Measurements from ENCODE around the gene RAB10. TPM values are rescaled to one million over a fixed set of nuclear protein-coding genes. Genes with fewer than 3 reads are reported as not detected.

The RAB10 gene
- total RNA-seq, 2 experiments from 2014 or later, result 88.0 to 89.7 TPM

DNA sequence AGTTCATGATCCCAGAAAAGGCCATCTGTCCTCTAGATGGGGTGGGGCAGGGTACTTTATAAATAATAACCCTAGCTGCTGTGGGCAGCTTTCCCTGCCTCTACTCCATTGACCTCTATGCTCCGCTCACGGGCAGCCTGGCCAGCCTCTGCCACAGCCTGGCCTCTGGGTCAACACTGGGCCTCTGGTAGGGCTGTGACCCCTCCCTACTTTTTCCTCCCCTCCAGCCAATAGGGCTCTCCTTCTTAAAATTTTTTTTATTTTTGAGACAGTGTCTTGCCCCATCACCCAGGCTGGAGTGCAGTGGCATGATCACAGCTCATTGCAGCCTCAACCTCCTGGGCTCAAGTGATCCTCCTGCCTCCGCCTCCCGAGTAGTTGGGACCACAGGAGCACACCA, 134.9 kb downstream of the RAB10 start:
- H3K9me3 Mint-ChIP-seq, result no peaks in the 10 kb centered on the region
- peaks cover 1% of the 10 kb centered on the region for H3K36me3 Mint-ChIP-seq
- DNase-seq, result no peak
- POLR2A ChIA-PET, result interaction anchor here (0.9 kb wide), 1 partner anchor 16 kb away, joined by 3 read pairs; no protein-coding TSS in a partner anchor
- H3K4me1 Mint-ChIP-seq, result peaks cover 7% of the 10 kb centered on the region
- no peak overlapping the region for H3K27ac Mint-ChIP-seq
- no peak overlapping the region for H3K4me3 Mint-ChIP-seq
- ATAC-seq (ENCODE audit: low read depth), result no peak
- peaks cover 31% of the 10 kb centered on the region for H3K27me3 Mint-ChIP-seq

DNA sequence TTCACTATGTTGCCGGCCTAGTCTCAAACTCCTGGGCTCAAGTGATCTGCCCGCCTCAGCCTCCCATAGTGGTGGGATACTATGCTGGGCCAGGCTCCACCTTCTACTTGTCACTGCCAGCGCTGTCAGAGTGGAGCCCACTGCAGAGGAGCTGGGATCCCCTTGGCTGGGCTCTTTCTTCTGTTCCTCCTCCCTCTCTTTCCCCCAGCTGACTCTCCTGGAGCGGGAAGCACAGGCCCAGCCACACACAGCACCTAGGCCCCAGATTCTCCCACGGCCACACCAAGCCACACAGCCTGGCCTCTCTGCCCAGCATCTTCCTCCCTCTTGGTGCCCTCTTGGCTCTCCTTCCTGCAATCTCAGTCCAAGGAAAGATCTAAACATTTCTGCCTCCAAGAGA, 135.3 kb downstream of the RAB10 start:
- no peak overlapping the region for H3K4me3 Mint-ChIP-seq
- POLR2A ChIA-PET, result interaction anchor here (0.9 kb wide), 1 partner anchor 16 kb away, joined by 3 read pairs; no protein-coding TSS in a partner anchor
- H3K27me3 Mint-ChIP-seq, result peaks cover 31% of the 10 kb centered on the region

DNA sequence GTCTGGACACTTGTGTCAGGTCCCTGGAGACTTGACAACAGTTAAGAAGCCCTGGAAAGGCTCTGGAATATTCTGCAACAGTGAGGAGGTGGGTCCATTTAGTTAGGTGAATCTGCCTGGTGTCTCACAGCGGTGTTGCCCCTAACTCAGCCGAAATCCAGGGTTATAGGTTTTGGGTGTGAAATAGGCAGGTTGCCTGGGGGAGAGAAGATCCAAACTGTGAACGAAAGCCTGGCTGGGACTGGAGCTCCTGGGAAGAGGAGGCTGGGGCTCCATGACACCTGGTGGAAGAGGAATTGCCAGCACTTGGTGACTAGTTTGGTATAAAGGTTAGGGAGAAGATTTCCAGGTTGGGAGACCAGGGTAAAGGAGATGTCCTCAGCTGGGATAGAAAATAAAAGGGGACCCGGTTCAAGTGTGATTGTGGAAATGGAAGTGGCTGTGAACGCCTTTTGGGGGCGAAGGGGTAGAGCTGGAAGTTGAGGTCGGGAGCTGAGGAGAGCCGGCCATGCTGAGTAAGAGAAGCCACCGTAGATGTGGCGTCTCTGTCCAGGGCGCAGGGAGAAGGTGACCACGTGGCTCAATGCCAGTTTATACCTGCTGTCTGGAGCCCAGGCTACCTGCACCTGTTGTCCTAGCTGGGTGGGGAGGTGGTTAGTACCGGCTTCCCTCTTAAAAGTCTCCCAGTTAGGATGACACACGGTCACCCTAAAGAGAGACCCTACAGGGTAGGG, 136.0 kb downstream of the RAB10 start:
- POLR2A ChIA-PET, result no interaction called here
- peaks cover 1% of the 10 kb centered on the region for H3K36me3 Mint-ChIP-seq
- H3K27ac Mint-ChIP-seq, result no peak overlapping the region

More for the DNA sequence above, 135.3 kb downstream of the RAB10 start:
- Mint-ChIP-seq H3K4me1 (peaks cover 7% of the 10 kb centered on the region), H3K36me3 (peaks cover 1% of the 10 kb centered on the region), H3K9me3 (no peaks in the 10 kb centered on the region), H3K27ac (no peak overlapping the region)
- no peak for DNase-seq
- ATAC-seq (ENCODE audit: low read depth), result no peak

DNA sequence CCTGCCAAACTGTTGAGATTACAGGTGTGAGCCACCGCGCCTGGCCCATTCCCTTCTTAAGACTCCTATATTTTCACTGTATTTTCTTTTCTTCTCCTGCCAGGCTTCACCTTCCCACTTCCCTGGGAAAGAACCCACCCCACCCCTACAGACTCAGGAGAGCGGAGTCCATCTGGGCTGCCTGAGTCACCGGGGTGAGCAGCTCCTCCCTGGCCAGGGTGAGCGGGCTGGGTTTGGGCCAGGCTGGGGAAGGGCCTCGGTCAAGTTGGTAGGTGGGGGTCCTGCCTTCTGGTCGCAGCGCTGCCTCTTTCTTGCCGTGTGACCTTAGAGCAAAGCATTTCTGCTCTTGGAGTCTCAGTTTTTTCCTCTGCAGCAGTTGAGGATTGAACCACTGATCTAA, 136.9 kb downstream of the RAB10 start:
- peaks cover 41% of the 10 kb centered on the region for H3K27me3 Mint-ChIP-seq
- POLR2A ChIA-PET, result no interaction called here
- H3K36me3 Mint-ChIP-seq, result peaks cover 1% of the 10 kb centered on the region
- H3K4me3 Mint-ChIP-seq, result no peak overlapping the region
- no peaks in the 10 kb centered on the region for H3K9me3 Mint-ChIP-seq
- ATAC-seq (ENCODE audit: low read depth) (no peak), DNase-seq (no peak)
- no peak overlapping the region for H3K27ac Mint-ChIP-seq
- peaks cover 7% of the 10 kb centered on the region for H3K4me1 Mint-ChIP-seq

More for the DNA sequence above, 136.0 kb downstream of the RAB10 start:
- Mint-ChIP-seq H3K27me3 (peaks cover 37% of the 10 kb centered on the region), H3K4me3 (no peak overlapping the region), H3K9me3 (no peaks in the 10 kb centered on the region), H3K4me1 (peaks cover 7% of the 10 kb centered on the region)
- no peak for DNase-seq
- no peak for ATAC-seq (ENCODE audit: low read depth)

DNA sequence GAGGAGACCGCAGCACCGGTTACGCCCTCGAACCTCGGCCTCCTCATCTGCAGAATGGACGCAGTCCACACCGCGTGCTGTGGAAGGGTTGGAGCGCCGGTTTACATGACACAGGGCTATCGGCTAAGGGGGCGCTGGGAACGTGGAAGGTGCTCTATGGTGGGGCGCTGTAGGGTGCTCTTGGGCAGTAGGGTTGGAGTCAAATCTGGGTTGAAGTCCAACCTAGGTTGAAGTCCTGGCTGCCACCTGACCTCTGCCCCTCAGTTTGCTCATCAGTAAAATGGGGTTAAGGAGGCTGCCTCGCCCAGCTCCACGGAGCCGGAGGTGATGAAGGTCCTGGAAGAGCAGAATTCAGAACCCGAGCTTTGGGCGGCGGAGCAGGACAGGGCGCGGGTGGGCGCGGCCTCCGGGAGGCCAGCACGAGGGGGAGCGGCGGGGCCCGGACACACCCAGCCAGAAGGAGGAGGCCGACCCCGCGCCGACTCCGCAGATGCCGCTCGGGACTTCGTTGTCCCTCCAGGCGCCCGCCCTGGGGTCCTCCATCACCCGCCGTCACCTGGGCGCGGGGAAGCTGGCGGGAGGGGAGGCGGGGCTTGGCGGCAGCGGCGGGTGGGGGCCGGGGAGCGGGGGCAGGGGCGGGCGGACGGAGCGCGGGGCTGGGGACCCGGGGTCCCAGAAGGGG, 138.4 kb downstream of the RAB10 start:
- H3K27me3 Mint-ChIP-seq, result peaks cover 41% of the 10 kb centered on the region
- ATAC-seq (ENCODE audit: low read depth) (no peak), DNase-seq (no peak)
- peaks cover 1% of the 10 kb centered on the region for H3K36me3 Mint-ChIP-seq
- POLR2A ChIA-PET, result no interaction called here
- H3K4me3 Mint-ChIP-seq, result peak overlapping the region; percentile 82
- no peak overlapping the region for H3K27ac Mint-ChIP-seq
- no peaks in the 10 kb centered on the region for H3K9me3 Mint-ChIP-seq
- H3K4me1 Mint-ChIP-seq, result peaks cover 7% of the 10 kb centered on the region

DNA sequence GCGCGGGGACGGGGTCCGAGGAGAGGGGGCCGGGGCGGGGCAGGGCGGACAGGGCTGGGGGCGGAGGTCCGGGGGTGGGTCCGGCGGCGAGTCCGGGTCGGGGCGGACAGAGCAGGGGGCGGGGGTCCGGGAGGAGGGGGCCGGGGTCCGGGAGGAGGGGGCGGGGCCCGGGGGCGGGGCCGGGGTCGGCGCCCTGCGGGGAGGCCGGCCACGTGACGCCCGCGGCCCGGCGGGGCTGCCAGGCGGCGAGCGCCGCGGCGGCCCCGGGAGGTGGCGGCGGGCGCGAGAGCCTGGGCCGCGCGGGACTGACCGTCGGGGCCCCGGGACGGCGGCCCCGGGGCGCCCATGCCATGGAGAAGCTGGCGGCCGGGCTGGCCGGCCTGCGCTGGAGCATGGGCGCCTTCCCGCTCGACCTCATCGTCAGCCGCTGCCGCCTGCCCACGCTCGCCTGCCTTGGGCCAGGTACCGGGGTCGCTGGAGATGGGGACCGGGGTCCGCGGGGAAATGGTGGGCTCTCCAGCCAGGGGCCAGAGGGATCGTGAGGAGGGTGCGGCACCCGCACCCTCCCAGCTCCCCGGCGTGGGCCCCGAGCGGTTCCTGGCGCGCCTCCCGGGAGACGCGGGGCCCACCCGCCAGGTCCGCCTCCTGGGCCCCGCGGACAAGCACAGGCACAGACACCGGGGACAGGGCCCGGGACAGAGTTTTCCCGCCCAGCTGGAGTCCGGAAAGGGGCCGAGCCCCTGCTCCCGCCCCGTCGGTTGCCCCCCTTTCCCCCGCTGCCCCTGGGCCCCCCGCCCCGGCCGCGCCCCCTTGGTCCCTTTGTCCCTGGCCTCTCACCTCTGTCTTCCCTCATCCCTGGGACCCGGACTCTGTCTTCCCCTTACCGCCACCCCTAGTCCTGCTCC, 139.2 kb downstream of the RAB10 start, which contains the start of gene GAREM2:
Gene GAREM2, plus strand, starts transcription at position 218 of the 905 bp plus-strand sequence. Its CDS starts 133 bp downstream, at position 351.
- Mint-ChIP-seq H3K27me3 (peaks cover 41% of the 10 kb centered on the region), H3K27ac (no peak within 1 kb of the TSS), H3K36me3 (peaks cover 1% of the 10 kb centered on the region), H3K4me1 (peaks cover 7% of the 10 kb centered on the region), H3K4me3 (peak within 1 kb of the TSS; percentile 82), H3K9me3 (no peaks in the 10 kb centered on the region)
- peak; percentile 37 for DNase-seq
- ATAC-seq (ENCODE audit: low read depth), result peak; percentile 31
- POLR2A ChIA-PET, result no interaction called here

DNA sequence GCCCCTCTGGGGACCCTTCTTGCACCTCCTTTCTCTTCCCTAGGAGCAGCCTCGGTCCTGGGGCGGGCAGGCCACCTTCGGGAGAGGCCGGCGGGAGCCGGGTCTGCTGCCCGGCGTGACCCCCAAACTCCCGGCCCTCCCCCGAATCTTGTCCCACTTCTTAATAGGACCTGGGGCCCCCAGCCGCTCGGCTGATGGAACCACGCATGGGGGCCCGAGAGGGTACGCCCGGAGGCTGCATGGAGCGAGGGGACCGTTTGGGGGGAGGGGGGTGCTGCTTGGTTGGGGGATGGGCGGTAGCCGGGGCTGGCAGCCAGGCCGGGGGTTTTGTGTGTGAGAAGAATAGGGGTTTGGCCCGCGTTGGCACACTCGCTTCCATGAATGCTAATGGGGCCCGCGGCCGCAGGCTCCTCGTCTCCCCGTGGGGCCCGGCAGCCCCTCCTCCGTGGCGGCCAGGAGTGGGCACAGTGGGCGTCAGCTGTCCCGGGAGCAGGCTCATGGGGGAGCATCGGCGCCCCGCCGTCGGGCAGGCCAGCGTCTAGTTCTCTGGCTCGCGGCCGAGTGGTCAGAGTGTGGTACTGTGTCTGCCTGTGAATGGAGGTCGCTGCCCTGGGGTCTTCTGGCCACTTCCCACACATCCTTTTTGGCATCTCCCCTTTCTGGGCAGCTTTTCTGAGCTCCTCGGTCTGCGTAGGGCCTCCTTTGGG, 140.0 kb downstream of the RAB10 start:
- POLR2A ChIA-PET, result interaction anchor here (1.4 kb wide), 1 partner anchor 10 kb away, joined by 3 read pairs; no protein-coding TSS in a partner anchor
- H3K4me1 Mint-ChIP-seq, result peaks cover 7% of the 10 kb centered on the region
- no peak for ATAC-seq (ENCODE audit: low read depth)
- peak overlapping the region; percentile 59 for H3K4me3 Mint-ChIP-seq
- H3K36me3 Mint-ChIP-seq, result peaks cover 1% of the 10 kb centered on the region
- no peaks in the 10 kb centered on the region for H3K9me3 Mint-ChIP-seq
- no peak for DNase-seq
- H3K27ac Mint-ChIP-seq, result no peak overlapping the region
- peaks cover 40% of the 10 kb centered on the region for H3K27me3 Mint-ChIP-seq

DNA sequence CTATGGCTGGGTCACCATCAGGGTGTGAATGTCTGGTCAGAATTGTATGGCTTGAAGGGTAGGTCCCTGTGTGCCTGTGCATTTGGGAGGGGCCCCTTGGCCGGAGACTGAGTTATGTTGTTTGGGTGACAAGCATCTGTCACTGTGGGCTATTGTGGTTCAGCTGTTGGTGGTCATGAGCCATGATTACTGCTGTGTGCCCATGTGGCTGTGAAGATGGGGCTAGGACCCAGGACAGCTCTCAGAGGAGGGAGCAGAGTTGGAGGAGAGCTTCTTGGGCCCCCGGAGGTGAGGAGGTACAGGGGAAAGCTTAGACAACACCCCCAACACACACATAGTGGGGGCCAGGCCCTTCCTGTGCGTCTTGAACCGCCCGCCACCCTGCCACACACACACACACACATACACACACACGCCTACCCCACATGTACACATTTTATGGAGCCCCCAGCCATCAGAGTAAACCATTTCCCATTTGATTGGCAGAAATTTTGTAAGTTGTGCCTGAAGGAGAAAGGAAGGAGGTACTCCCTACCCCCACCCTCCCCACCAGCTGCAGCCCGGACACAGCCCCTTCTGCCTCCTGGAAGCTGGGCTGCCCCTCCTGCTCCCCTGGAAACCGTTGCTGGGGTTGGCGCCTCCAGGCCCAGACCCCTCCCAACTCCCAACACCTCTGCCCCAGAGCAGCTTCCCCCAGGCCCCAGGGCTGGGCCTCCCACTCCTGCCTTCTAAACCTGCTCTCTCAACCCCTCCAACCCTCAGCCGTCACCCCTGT, 141.0 kb downstream of the RAB10 start:
- Mint-ChIP-seq H3K27me3 (peaks cover 32% of the 10 kb centered on the region), H3K4me1 (peaks cover 10% of the 10 kb centered on the region), H3K36me3 (peaks cover 1% of the 10 kb centered on the region), H3K4me3 (no peak overlapping the region), H3K9me3 (no peaks in the 10 kb centered on the region), H3K27ac (no peak overlapping the region)
- ATAC-seq (ENCODE audit: low read depth) (no peak), DNase-seq (no peak)
- POLR2A ChIA-PET, result interaction anchor here (1.1 to 1.4 kb wide), 2 partner anchors 9 to 14 kb away, joined by 3 to 4 read pairs; no protein-coding TSS in a partner anchor

DNA sequence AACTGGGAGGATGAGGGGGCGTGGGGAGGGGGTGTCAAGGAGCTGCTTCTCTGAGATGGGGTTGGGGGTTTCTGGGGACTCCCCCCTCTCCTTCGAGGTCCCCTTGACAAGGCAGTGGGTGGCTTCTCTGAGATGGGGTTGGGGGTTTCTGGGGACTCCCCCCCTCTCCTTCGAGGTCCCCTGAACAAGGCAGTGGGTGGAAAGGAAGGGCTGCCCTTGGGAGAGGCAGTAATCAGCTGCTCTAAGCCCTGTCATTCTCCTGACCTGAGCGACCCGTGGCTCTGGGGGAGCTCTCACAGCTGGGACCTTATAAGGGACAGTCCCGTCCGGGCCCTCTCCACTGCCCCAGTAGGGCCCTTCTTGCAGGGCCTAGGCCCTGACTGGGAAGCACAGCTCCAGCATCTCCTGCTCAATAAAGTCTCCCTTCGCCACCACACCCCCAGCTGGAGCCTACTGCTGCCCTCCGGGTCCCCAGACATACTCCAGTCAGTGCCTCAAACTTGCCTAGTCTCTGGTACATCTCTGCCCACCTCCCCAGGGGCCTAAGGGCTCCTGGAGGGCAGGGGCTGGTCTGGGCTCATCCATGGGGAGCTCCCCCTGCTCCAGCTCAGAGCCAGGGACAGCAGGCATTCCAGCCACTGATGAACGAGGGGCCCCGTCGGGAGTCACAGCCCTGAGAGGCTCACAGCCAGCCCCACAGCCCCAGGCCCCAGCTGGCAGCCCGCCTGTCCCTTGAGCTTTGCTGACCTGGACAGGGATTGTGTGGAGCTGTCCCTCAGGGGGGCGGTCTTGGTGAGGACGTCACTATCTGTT, 141.8 kb downstream of the RAB10 start:
- Mint-ChIP-seq H3K27me3 (peaks cover 36% of the 10 kb centered on the region), H3K36me3 (peaks cover 1% of the 10 kb centered on the region), H3K4me1 (peaks cover 12% of the 10 kb centered on the region), H3K4me3 (no peak overlapping the region), H3K27ac (no peak overlapping the region), H3K9me3 (no peaks in the 10 kb centered on the region)
- POLR2A ChIA-PET, result interaction anchor here (1.1 kb wide), 1 partner anchor 14 kb away, joined by 4 read pairs; no protein-coding TSS in a partner anchor
- DNase-seq (no peak), ATAC-seq (ENCODE audit: low read depth) (no peak)

DNA sequence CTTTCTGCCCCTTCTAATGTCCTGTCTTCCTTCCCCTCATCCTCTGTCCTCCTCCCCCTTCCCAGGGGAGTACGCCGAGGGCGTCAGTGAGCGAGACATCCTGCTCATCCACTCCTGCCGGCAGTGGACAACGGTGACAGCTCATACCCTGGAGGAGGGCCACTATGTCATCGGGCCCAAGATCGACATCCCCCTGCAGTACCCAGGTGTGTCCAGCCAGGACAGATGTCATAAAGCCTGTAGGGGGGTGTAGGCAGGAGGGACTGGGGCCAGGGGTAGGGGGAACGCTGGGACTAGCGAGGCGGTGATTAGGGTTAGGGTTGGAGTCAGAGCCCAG, 142.4 kb downstream of the RAB10 start:
- Mint-ChIP-seq H3K4me1 (peaks cover 12% of the 10 kb centered on the region), H3K27ac (no peak overlapping the region), H3K36me3 (peaks cover 1% of the 10 kb centered on the region), H3K27me3 (peaks cover 33% of the 10 kb centered on the region), H3K4me3 (no peak overlapping the region), H3K9me3 (no peaks in the 10 kb centered on the region)
- ATAC-seq (ENCODE audit: low read depth), result no peak
- no peak for DNase-seq
- POLR2A ChIA-PET, result no interaction called here

DNA sequence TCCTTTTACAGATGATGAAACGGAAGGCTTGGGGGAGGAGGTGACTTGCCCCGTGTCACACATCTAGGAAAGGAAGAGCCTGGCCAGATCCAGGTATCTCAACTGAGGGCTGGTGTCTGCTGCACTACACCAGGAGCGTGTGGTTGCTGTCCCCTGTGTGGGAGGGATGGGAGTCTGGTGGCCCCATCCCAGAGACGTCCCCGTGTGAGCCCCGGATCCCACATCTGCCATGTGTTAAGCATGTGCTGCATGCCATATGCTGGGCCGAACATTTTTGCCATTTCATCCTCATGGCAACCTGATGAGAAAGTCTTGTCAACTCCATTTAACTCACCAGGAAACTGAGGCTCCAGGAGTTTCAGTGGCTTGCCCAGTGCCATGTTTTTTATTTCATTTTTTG, 143.2 kb downstream of the RAB10 start:
- Mint-ChIP-seq H3K27me3 (peaks cover 27% of the 10 kb centered on the region), H3K27ac (no peak overlapping the region), H3K4me3 (no peak overlapping the region), H3K9me3 (no peaks in the 10 kb centered on the region), H3K36me3 (peaks cover 1% of the 10 kb centered on the region), H3K4me1 (peaks cover 7% of the 10 kb centered on the region)
- POLR2A ChIA-PET, result interaction anchor here (0.6 kb wide), 1 partner anchor 15 kb away, joined by 3 read pairs; no protein-coding TSS in a partner anchor
- ATAC-seq (ENCODE audit: low read depth) (no peak), DNase-seq (no peak)

Measured in activated naive CD8-positive, alpha-beta T cell treated with anti-CD3 and anti-CD28 coated beads, Interleukin-2, amount 10 ng/mL, durations not matched to agents 7 days and 5 days (primary cell).